Psoas muscle (tissue), 8 donors: ENCODE data around the gene ZNF132. TPM values are rescaled to one million over a fixed set of nuclear protein-coding genes. Genes with fewer than 3 reads are reported as not detected.
"Not testable (repeated sequence)": the region's sequence is repeated elsewhere in the genome, so short reads cannot be mapped to it uniquely, and the experiment has no call there.

ENCODE experiments used
- ATAC-seq, 4 donors: fragments of 200-7000 bp; cut with Tn5 transposase; one replicate each; pipeline ENCODE4 v1.9.1; 2020; ENCODE audit warnings: moderate library complexity in 3 of 4, mild to moderate bottlenecking in 2 of 4
- DNase-seq, 2 donors: peaks; one replicate each; pipeline ENCODE4 v3.0.0-alpha.2; 2020
- H3K27ac ChIP-seq: fragments of 200-600 bp; one replicate; pipeline ENCODE4 v1.8.0; 2022
- H3K27me3 ChIP-seq, 3 donors: fragments of 200-600 bp in 1 of 3; one replicate each; pipeline versions ENCODE4 v1.6.1 to v1.8.0; 2013 to 2022; ENCODE audit warnings: low read length in 2 of 3, mild to moderate bottlenecking in 2 of 3, moderate library complexity in 1 of 3; ENCODE audit not compliant: insufficient read depth in 3 of 3
- H3K36me3 ChIP-seq, 2 donors: fragments of 200-600 bp in 1 of 2; one replicate each; pipeline versions ENCODE4 v1.6.1 to v1.8.0; 2013 to 2022; ENCODE audit warnings: low read depth in 1 of 2, mild to moderate bottlenecking in 1 of 2, moderate library complexity in 1 of 2; ENCODE audit not compliant: insufficient read depth in 1 of 2
- H3K4me1 ChIP-seq: fragments of 200-600 bp; one replicate; pipeline ENCODE4 v1.8.0; 2022
- H3K4me3 ChIP-seq: fragments of 200-600 bp; one replicate; pipeline ENCODE4 v1.8.0; 2022; ENCODE audit warnings: mild to moderate bottlenecking
- H3K9me3 ChIP-seq: fragments of 200-600 bp; one replicate; pipeline ENCODE4 v1.8.0; 2022
- WGBS, 3 donors: extraction: QIAGEN DNeasy Blood & Tissue Kit; methylation state at CpG; one replicate each; pipeline versions ENCODE4 v1.1.6 to v1.1.7; 2013; 5-methylcytosine and 5-hydroxymethylcytosine counted together
- intact Hi-C, 2 donors: fragments of 100-400 bp; cut with DNase I; formaldehyde crosslinking; loops; one replicate each; pipeline versions ENCODE4 v1.11.0 to v1.14.2; 2022
- polyA plus RNA-seq, 3 donors: library from polyadenylated mRNA; stranded (reverse); fragments of 200-250 nt; gene quantifications; one replicate each; pipeline ENCODE4 v1.2.3, GENCODE V29; 2013
- total RNA-seq, 4 donors: library from RNA; stranded (reverse); fragmentation: NEBNext Ultra II Directional in 2 of 4; extraction: Animal tissue kit (Norgen Biotek cat#: 25700) in 2 of 4; gene quantifications; one replicate each; pipeline versions ENCODE4 v1.2.1 to v1.2.4, GENCODE V29; 2021 to 2023
- TF ChIP-seq, protein P1 (sequence below): fragments of 200-600 bp; IDR thresholded peaks from one replicate; pipeline ENCODE4 v1.8.0; 2022; ENCODE audit warnings: antibody characterized with exemption
- donor health status: healthy with polysubstance abuse.
- donor health status: DM: no; HTN: no; CAD: no; lungs with moderate emphysema.
- donor health status: Bipolar disorder and iron deficiency.
- donor health status: healthy.
- donor health status: DM: yes; HTN: yes; CAD: no.
- donor health status: DM: no; HTN: no; CAD: no.
- donor health status: DM: no; HTN: no; CAD: no.
- donor health status: DM: yes; HTN: yes; CAD: no.

The ZNF132 gene
- total and polyA plus RNA-seq, 7 donors, result 1.4 to 5.2 (median 2.7) TPM

DNA sequence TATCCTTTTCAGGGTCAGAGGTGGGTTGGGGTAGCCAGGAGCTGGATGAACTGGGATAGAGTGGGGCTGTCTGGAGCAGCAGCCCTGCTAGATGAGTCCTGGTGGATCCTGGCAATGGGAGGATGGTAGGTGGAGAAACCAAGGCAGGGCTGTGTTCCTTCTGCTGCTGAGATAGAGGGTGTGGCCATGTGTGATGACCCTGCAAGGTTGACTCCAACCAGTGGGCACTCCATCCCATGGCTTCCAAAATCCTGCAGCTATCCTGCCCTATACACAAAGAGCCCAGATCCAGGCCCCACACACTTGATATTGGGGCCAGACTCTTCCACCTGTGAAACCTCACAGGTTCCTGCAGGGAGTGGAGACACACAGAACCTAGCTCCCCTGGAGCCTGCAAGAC is 33.8 kb upstream of the ZNF132 start:
- no peak for DNase-seq
- TF ChIP-seq, protein P1, sequence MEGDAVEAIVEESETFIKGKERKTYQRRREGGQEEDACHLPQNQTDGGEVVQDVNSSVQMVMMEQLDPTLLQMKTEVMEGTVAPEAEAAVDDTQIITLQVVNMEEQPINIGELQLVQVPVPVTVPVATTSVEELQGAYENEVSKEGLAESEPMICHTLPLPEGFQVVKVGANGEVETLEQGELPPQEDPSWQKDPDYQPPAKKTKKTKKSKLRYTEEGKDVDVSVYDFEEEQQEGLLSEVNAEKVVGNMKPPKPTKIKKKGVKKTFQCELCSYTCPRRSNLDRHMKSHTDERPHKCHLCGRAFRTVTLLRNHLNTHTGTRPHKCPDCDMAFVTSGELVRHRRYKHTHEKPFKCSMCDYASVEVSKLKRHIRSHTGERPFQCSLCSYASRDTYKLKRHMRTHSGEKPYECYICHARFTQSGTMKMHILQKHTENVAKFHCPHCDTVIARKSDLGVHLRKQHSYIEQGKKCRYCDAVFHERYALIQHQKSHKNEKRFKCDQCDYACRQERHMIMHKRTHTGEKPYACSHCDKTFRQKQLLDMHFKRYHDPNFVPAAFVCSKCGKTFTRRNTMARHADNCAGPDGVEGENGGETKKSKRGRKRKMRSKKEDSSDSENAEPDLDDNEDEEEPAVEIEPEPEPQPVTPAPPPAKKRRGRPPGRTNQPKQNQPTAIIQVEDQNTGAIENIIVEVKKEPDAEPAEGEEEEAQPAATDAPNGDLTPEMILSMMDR, result no peak
- no peak for ATAC-seq
- intact Hi-C loops, result no loop called here
- Histone ChIP-seq H3K27ac (no peak overlapping the region), H3K4me3 (no peak overlapping the region), H3K4me1 (peaks cover 14% of the 10 kb centered on the region), H3K36me3 (peaks cover 0 to 55% of the 10 kb centered on the region in 2 donors), H3K27me3 (no peaks in the 10 kb centered on the region), H3K9me3 (no peaks in the 10 kb centered on the region)

DNA sequence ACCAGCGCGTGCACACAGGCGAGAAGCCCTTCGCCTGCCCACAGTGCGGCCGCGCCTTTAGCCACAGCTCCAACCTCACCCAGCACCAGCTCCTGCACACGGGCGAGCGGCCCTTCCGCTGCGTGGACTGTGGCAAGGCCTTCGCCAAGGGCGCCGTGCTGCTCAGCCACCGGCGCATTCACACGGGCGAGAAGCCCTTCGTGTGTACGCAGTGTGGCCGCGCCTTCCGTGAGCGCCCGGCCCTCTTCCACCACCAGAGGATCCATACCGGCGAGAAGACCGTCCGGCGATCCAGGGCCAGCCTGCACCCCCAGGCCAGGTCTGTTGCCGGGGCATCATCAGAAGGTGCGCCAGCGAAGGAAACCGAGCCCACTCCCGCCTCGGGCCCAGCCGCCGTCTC is 31.8 kb upstream of the ZNF132 start:
- intact Hi-C loops, result no loop called here
- Histone ChIP-seq H3K9me3 (no peaks in the 10 kb centered on the region), H3K4me1 (peaks cover 16% of the 10 kb centered on the region), H3K27me3 (no peaks in the 10 kb centered on the region), H3K27ac (no peak overlapping the region), H3K36me3 (peaks cover 0 to 43% of the 10 kb centered on the region in 2 donors), H3K4me3 (no peak overlapping the region)
- TF ChIP-seq, protein P1, result no peak
- ATAC-seq, result no peak
- DNase-seq, result no peak
- WGBS, 3 donors, result 93 to 95% (median 95%) methylated on average over 39 of the region's 39 CpGs

DNA sequence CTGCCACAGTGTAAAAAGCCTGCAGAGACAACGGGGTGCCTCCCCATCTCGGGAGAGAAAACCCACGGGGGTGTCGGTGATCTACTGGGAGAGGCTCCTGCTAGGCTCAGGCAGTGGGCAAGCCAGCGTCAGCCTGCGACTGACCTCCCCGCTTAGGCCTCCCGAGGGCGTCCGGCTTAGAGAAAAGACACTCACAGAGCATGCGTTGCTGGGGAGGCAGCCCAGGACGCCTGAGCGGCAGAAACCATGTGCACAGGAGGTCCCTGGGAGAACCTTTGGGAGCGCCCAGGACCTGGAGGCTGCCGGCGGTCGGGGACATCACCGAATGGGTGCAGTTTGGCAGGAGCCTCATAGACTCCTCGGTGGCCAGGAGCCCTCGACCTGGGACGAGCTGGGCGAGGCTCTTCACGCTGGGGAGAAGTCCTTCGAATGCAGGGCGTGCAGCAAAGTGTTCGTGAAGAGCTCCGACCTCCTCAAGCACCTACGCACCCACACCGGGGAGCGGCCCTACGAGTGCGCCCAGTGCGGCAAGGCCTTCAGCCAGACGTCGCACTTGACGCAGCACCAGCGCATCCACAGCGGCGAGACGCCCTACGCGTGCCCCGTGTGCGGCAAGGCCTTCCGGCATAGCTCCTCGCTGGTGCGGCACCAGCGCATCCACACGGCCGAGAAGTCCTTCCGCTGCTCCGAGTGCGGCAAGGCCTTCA is 31.0 kb upstream of the ZNF132 start:
- intact Hi-C loops, H3K27me3 ChIP-seq, H3K9me3 ChIP-seq, ATAC-seq, H3K4me3 ChIP-seq, H3K27ac ChIP-seq: not testable (repeated sequence)
- H3K4me1 ChIP-seq, result peaks cover 17% of the 10 kb centered on the region
- 87 to 95% (median 88%) methylated on average over 20 to 40 of the region's 53 CpGs for WGBS, 3 donors
- peak in 1 of 2 donors; percentile 51 for DNase-seq
- peaks cover 0 to 43% of the 10 kb centered on the region in 2 donors for H3K36me3 ChIP-seq

DNA sequence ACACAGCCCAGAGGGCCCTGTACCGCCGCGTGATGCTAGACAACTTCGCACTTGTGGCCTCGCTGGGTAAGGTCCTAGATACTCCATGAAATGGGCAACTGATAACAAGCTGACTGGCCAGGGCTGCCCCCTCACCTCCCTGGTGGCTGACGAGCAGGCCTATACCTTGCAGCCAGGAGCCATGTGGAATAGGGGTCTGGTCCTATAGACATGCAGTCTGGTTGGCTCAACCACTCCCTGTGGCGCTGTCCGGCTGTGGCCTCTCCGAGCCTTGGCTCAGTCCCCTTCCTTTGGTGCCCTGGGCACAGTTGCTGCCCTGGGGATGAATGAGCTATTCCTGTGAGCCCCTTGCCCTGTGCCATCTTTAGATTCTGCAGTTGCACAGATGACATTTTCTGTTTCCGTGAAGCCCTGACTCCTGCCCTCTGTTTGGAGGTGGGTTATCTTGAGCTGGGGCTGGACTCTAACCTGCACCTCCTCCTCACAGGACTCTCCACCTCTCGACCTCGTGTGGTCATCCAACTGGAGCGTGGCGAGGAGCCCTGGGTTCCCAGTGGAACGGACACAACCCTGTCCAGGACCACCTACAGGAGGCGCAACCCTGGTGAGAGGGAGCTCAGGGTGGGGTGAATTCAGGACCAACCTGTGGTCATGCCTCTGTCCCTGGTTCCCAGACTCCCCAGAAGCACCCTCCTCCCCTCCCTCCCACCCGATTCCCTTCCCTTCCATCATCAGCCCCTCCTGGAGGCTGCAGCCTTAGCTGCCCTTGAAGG is 29.5 kb upstream of the ZNF132 start:
- Histone ChIP-seq H3K4me3 (no peak overlapping the region), H3K27me3 (no peaks in the 10 kb centered on the region), H3K4me1 (peaks cover 10% of the 10 kb centered on the region), H3K27ac (no peak overlapping the region), H3K9me3 (no peaks in the 10 kb centered on the region), H3K36me3 (peaks cover 0 to 43% of the 10 kb centered on the region in 2 donors)
- DNase-seq, result no peak
- intact Hi-C loops, result no loop called here
- TF ChIP-seq, protein P1, result no peak
- WGBS, 3 donors, result 88 to 90% (median 88%) methylated on average over 17 of the region's 17 CpGs
- ATAC-seq, result no peak

DNA sequence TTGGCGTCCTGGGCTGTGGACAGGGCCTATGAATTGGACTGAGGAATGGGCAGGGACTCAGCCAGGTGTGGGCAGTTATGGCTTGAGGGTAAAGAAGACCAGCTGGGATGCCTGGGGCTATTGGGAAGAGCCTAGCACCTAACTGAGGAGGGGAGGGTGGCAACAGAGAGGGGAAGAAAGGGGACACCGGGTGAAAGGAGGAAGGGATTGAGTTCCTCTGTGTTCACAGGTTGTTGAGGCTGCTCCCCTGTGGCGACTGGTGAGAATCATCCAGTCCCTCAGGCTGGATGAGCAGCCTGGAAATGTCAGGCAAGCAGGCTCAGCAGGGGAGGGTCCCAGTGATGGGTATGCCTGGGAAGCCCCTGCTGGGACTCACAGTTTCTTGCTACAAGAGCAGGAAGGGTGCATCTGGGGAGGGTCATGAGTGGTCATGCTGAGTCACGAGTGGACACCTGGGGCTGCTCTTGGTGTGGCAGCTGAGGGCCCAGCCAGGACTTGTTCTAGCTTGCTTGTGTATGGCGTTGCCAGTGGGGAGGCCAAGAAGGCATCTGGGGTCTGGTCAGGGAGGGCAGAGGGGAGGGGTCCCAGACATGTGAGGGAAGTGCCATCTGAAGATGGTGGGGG is 28.4 kb upstream of the ZNF132 start:
- Histone ChIP-seq H3K36me3 (peaks cover 0 to 40% of the 10 kb centered on the region in 2 donors), H3K27ac (no peak overlapping the region), H3K4me1 (peaks cover 10% of the 10 kb centered on the region), H3K27me3 (no peaks in the 10 kb centered on the region), H3K9me3 (no peaks in the 10 kb centered on the region), H3K4me3 (peak overlapping the region; percentile 86)
- ATAC-seq, result no peak
- intact Hi-C loops, result no loop called here
- TF ChIP-seq, protein P1, result no peak
- DNase-seq, result no peak
- 50 to 55% (median 54%) methylated on average over 5 of the region's 5 CpGs for WGBS, 3 donors
